Muscle of leg (tissue), 11 donors: ENCODE results near the gene TMEM132D. TPM values are rescaled to one million over a fixed set of nuclear protein-coding genes. Genes with fewer than 3 reads are reported as not detected.

Experiments
- DNase-seq: peaks from one replicate; pipeline ENCODE4 v3.0.0; 2013
- H3K27ac ChIP-seq: one replicate; pipeline ENCODE4 v1.5.1; 2013; ENCODE audit warnings: mild to moderate bottlenecking, low read length, control low read depth
- H3K27me3 ChIP-seq: one replicate; pipeline ENCODE4 v1.6.1; 2013; ENCODE audit warnings: low read length; ENCODE audit not compliant: control insufficient read depth, insufficient read depth
- H3K36me3 ChIP-seq: one replicate; pipeline ENCODE4 v1.6.1; 2013; ENCODE audit warnings: low read length; ENCODE audit not compliant: control insufficient read depth, insufficient read depth
- H3K4me1 ChIP-seq: one replicate; pipeline ENCODE4 v1.6.1; 2013; ENCODE audit warnings: low read length; ENCODE audit not compliant: control insufficient read depth, insufficient read depth
- H3K4me3 ChIP-seq: one replicate; pipeline ENCODE4 v1.5.1; 2013; ENCODE audit warnings: low read length, control low read depth
- H3K9me3 ChIP-seq: replicated peaks from 2 replicates; pipeline ENCODE4 v1.6.1; 2013; ENCODE audit warnings: low read depth, low read length; ENCODE audit not compliant: control insufficient read depth
- WGBS: methylation state at CpG from one replicate; pipeline ENCODE4 v1.1.5; 2013; ENCODE audit warnings: missing lambda C conversion rate; ENCODE audit not compliant: insufficient coverage; 5-methylcytosine and 5-hydroxymethylcytosine counted together
- polyA plus RNA-seq, 8 donors: library from polyadenylated mRNA; unstranded; fragments of 120-200 nt; gene quantifications; one replicate each; pipeline versions ENCODE4 v1.2.1 to v1.2.3, GENCODE V29; 2013; ENCODE audit warnings: inconsistent platforms in 1 of 8, low replicate concordance in 1 of 8; ENCODE audit not compliant: insufficient read length in 8 of 8, insufficient read depth in 1 of 8
- total RNA-seq: library from RNA; stranded (reverse); fragments of 120-200 nt; gene quantifications from one replicate; pipeline ENCODE4 v1.2.4, GENCODE V29; 2013

TMEM132D gene
- total and polyA plus RNA-seq, 9 donors: 0.44 to 2.0 (median 0.85) TPM

- DNase-seq: no peak
- no peaks in the 10 kb centered on the region for H3K9me3 ChIP-seq
- peaks cover 30% of the 10 kb centered on the region for H3K4me1 ChIP-seq
- H3K36me3 ChIP-seq: no peaks in the 10 kb centered on the region
- H3K27ac ChIP-seq: no peak overlapping the region
- 86% methylated on average over 11 of the region's 13 CpGs for WGBS
- H3K4me3 ChIP-seq: no peak overlapping the region
- peaks cover 2% of the 10 kb centered on the region for H3K27me3 ChIP-seq
Measured at GRCh38 chr12:129080821-129081220, 823.0 kb downstream of the TMEM132D start.

DNA sequence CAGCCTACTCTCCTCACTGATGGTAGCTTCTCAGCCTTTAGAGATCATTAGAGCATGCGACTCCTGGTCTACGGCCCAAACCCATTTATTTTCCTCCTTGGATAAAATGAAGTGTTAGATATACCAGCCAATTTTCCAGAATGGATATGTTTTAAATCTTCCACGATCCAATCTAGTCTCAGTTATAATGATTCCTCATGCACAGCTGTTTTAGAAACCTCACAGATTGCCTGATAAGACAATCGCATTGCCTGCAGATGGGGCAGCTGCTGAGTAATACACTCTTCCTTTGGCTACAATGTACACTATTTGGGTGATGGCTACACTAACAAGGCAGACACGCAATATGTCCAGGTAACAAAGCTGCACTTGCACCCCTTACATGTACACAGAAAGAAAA, 823.4 kb downstream of the TMEM132D start:
- peaks cover 2% of the 10 kb centered on the region for H3K27me3 ChIP-seq
- no peak overlapping the region for H3K27ac ChIP-seq
- H3K4me1 ChIP-seq: peaks cover 32% of the 10 kb centered on the region
- no peak for DNase-seq
- H3K36me3 ChIP-seq: no peaks in the 10 kb centered on the region
- 70% methylated on average over 3 of the region's 5 CpGs for WGBS
- H3K4me3 ChIP-seq: no peak overlapping the region
- H3K9me3 ChIP-seq: no peaks in the 10 kb centered on the region

DNA sequence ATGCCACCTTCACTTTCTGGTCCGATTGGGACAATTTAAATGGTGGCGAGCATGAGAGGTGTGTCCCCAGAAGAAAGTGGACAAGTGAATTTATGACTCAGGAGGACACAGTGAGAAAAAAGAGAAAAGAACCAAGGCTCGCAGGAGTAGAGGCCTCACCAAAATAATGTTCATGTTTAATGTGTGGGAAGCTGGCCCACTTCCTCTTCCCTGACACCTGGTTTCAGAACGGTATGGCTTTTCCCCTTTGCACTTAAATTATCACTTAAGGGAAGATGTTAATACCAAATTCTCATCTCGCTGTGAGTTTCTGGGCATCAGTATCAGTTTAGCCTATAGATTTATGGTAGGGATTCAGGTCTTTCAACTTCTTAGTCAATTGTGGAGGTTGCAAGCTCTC, 824.1 kb downstream of the TMEM132D start:
- peaks cover 34% of the 10 kb centered on the region for H3K4me1 ChIP-seq
- 83% methylated on average over 1 of the region's 5 CpGs for WGBS

DNA sequence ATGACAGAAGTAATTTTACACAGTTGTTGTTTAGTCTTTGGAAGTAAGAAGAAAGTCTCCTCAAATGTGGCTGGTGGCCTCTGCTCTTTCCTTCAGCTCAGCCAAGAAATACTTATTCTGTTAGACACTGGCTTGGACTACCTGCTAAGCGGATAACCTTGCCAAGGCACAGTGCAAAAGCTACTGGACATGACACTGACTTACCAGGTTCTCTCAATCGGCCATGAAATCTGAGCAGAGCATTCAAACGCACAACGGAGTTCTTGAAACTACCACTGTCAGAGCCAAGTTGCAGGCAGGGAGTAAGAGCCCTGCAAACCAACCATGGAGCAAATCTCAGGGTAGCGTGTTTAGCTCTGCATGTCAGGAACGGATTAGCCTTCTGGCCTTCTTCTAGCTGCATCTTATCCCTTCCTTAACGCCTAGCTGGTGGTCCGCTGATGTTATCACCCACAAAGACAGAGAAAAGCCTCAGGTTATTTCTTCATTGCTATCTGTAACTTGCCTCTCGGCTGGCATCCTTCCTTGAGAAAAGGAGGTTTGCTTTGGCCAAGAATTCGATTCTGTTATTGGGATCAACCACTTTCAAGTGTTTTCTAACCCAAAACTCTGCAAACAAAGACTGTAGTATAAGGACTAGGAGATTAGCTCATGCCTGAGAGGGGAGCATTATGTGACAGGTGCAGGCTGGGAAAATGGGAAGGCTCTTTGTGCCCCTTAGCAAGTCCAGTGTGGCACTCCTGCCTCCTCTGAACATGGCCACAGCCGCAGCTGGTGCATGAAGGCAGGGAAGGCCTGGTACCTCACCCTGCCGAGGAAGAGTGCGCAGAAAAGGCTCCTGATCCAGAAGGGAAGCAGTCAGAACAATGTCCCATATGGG, 827.1 kb downstream of the TMEM132D start:
- Histone ChIP-seq H3K27me3 (peaks cover 2% of the 10 kb centered on the region), H3K4me1 (peaks cover 27% of the 10 kb centered on the region), H3K9me3 (no peaks in the 10 kb centered on the region), H3K27ac (peak overlapping the region; percentile 50), H3K4me3 (no peak overlapping the region), H3K36me3 (no peaks in the 10 kb centered on the region)
- DNase-seq: peak; percentile 31
- 61% methylated on average over 8 of the region's 13 CpGs for WGBS

More for the DNA sequence above, 824.1 kb downstream of the TMEM132D start:
- Histone ChIP-seq H3K27me3 (peaks cover 2% of the 10 kb centered on the region), H3K9me3 (no peaks in the 10 kb centered on the region), H3K27ac (no peak overlapping the region), H3K4me3 (no peak overlapping the region), H3K36me3 (no peaks in the 10 kb centered on the region)
- no peak for DNase-seq

- H3K36me3 ChIP-seq: no peaks in the 10 kb centered on the region
- no peaks in the 10 kb centered on the region for H3K27me3 ChIP-seq
- H3K4me1 ChIP-seq: peaks cover 27% of the 10 kb centered on the region
- no peaks in the 10 kb centered on the region for H3K9me3 ChIP-seq
- H3K4me3 ChIP-seq: no peak overlapping the region
- DNase-seq: peak; percentile 85
- H3K27ac ChIP-seq: peak overlapping the region; percentile 50
- 76% methylated on average over 3 of the region's 4 CpGs for WGBS
Measured at GRCh38 chr12:129075460-129076208, 828.2 kb downstream of the TMEM132D start.

DNA sequence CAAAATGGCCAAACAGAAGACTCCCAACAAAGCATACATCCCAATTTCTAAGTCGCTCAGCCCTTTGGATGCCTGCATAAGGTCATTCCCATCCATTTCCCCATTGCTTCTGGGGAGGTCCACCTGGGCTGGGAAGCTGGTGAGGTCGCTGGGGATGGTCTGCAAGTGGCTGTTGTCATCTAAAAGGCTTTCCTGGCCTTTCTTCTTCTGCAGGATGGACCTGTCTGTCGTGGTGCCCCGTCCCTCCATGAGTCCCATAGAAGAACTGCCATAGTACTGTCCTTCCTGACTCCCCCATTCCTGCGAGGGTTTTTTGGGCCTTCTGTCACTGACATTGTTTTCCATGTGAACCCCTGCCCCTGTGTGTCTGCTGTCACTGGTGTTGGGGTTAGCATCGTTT, 829.4 kb downstream of the TMEM132D start:
- H3K4me3 ChIP-seq: no peak overlapping the region
- WGBS: 93% methylated on average over 3 of the region's 6 CpGs
- H3K27me3 ChIP-seq: no peaks in the 10 kb centered on the region
- H3K4me1 ChIP-seq: peaks cover 27% of the 10 kb centered on the region
- H3K9me3 ChIP-seq: no peaks in the 10 kb centered on the region
- H3K27ac ChIP-seq: no peak overlapping the region
- DNase-seq: no peak
- no peaks in the 10 kb centered on the region for H3K36me3 ChIP-seq

DNA sequence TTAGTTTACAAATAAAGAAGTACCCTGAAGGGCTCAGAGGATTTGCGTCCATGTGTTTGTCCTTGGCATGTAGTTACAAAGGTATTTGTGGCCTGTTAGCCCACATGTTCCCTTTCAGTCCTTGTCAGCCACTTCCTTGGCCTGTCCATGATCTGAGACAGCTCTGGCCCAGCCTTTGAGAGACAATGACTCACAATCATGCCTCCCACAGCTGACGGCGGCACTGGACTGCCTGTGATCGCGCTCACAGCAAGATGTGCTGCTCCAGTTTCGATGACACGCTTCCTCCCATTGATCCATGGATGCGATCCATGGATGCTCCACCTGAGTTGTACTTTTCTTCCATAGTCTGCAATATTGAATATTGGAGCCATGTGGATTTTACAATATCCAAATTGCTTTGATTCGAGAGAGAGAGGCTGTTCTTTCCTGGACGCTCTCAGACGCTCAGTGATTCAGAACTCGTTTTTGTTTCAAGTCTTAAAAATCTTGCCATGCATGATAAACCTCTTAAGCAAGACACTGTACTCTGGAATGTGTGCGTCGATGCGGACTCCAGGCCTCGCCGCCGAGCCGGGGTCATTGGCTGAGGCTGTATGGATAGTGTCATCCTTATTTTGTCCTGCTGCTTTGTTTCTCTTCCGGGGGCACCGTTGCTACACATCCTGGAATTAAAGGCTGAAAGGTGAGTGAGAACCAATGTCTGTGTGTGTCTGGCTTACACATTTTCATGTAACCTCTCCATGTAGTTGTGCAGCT, 830.5 kb downstream of the TMEM132D start:
- H3K4me1 ChIP-seq: peaks cover 27% of the 10 kb centered on the region
- peaks cover under 1% of the 10 kb centered on the region for H3K27me3 ChIP-seq
- no peaks in the 10 kb centered on the region for H3K36me3 ChIP-seq
- no peak overlapping the region for H3K4me3 ChIP-seq
- H3K9me3 ChIP-seq: no peaks in the 10 kb centered on the region
- DNase-seq: no peak
- no peak overlapping the region for H3K27ac ChIP-seq
- 92% methylated on average over 7 of the region's 21 CpGs for WGBS

GRCh38 chr12:129071362-129071761, 832.5 kb downstream of the TMEM132D start:
- no peak overlapping the region for H3K27ac ChIP-seq
- peaks cover 12% of the 10 kb centered on the region for H3K4me1 ChIP-seq
- peaks cover 2% of the 10 kb centered on the region for H3K27me3 ChIP-seq
- 0% methylated on average over 1 of the region's 4 CpGs for WGBS
- H3K9me3 ChIP-seq: no peaks in the 10 kb centered on the region
- H3K36me3 ChIP-seq: no peaks in the 10 kb centered on the region
- no peak overlapping the region for H3K4me3 ChIP-seq
- DNase-seq: no peak

DNA sequence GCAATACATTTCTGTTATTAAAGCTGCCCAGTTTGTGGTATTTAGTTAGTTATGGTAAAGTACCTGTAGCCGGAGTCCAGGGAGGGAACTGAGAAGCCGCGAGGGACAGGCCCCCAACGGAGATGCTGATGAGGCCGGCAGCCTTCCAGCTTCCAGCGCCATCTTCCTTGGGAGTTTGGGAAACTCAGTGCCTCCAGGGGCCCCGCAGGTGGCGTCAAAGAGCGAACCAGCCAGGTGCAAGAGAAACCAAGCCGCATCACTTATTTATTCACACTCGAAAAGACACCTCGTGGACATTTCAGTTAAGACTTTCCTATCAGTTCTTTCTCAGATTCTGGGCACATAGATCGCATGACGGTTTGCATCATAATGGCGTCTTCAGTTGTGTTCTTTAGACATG, 833.9 kb downstream of the TMEM132D start:
- Histone ChIP-seq H3K36me3 (no peaks in the 10 kb centered on the region), H3K27ac (no peak overlapping the region), H3K9me3 (no peaks in the 10 kb centered on the region), H3K4me3 (no peak overlapping the region), H3K27me3 (peaks cover 2% of the 10 kb centered on the region), H3K4me1 (peaks cover 13% of the 10 kb centered on the region)
- DNase-seq: no peak
- WGBS: 36% methylated on average over 12 of the region's 15 CpGs

DNA sequence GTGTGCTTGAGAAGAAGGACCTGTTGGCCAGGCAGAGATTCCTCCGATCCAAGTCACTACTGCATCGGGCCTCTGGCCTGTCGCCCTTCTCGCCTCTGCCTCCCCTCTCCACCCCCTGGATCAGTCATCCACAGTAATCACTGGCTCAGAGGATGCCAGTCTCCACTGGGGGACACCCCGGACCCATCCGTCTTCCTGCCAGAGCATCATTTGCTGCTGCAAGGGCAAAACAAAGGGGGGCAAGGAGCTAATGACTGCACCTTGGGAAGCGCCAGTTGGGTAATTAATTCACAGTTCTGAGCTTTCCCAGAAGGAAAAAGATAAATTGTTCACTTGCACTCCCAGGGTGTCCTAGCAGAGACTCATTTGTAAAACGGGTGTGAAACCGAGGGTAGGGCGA, 835.1 kb downstream of the TMEM132D start:
- no peak for DNase-seq
- Histone ChIP-seq H3K36me3 (no peaks in the 10 kb centered on the region), H3K4me3 (no peak overlapping the region), H3K27me3 (peaks cover 2% of the 10 kb centered on the region), H3K4me1 (peaks cover 20% of the 10 kb centered on the region), H3K27ac (no peak overlapping the region), H3K9me3 (no peaks in the 10 kb centered on the region)
- WGBS: 81% methylated on average over 8 of the region's 10 CpGs
